Retinal pigment epithelial cell (primary cell): Measurements from ENCODE around the gene LRRC14B.

Experiments
- DNase-seq: peaks from one replicate; pipeline ENCODE4 v3.0.0-alpha.2; 2010; ENCODE audit warnings: low read depth
- H3K4me3 ChIP-seq: 2 replicates; pipeline ENCODE4 v1.5.1; 2011; ENCODE audit warnings: mild to moderate bottlenecking, low read length, control low read depth, moderate library complexity
- TF ChIP-seq, protein P1 (sequence below): conservative IDR thresholded peaks from 2 replicates; pipeline ENCODE4 v1.5.1; 2011; ENCODE audit warnings: low read depth, low read length, control low read depth, inconsistent platforms

Gene LRRC14B

DNA sequence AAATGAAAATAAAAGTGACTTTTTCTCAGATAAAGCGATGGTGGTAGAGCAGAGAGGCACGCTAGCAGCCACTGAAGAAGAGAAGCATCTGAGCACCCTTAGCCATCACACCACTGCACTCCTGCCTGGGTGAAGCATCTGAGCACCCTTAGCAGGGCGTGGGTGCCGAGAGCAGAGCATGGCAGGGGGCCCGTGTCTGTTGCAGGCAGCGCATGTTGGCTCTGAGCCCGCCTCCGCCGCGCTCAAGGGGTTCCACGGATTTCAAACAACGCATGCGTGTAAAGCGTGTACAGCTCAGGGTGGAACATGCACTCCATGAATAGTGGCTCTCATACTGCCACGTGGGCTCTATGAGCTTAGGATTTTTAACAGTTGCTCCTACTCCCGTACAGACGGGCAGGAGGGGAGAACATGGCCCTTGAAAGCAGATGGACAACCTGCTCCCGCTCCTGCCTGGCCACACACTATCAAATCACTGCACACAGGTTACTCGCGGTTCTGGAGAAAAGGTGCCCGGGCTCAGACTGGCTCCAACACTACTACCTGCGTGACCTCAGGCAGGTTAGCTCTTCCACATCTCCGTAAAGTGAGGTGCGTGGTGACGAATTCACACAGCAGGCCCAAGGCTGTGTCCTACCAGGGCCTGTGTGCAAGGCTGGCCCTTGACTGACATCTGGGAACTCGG lies 12.1 kb downstream of the LRRC14B start:
- TF ChIP-seq, protein P1, sequence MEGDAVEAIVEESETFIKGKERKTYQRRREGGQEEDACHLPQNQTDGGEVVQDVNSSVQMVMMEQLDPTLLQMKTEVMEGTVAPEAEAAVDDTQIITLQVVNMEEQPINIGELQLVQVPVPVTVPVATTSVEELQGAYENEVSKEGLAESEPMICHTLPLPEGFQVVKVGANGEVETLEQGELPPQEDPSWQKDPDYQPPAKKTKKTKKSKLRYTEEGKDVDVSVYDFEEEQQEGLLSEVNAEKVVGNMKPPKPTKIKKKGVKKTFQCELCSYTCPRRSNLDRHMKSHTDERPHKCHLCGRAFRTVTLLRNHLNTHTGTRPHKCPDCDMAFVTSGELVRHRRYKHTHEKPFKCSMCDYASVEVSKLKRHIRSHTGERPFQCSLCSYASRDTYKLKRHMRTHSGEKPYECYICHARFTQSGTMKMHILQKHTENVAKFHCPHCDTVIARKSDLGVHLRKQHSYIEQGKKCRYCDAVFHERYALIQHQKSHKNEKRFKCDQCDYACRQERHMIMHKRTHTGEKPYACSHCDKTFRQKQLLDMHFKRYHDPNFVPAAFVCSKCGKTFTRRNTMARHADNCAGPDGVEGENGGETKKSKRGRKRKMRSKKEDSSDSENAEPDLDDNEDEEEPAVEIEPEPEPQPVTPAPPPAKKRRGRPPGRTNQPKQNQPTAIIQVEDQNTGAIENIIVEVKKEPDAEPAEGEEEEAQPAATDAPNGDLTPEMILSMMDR = no peak
- no peak for DNase-seq
- H3K4me3 ChIP-seq = no peak overlapping the region

DNA sequence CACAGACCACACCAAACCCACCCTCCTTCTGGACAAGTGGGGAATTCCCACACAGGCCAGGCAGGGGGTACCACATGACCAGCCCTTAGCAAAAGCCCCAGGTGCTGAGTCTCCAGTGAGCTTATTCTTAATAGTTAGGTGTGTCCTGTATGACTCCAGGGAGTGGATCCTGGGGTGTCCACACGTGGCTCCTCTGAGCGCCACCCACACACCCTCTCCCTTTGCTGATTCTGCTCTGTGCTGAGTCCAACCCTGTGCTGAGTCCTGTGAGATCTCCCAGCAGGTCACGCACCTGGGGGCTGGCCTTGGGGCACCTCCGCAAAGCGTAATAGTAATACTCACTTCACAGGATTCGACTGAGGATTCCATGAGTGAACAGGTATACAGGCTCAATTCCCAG lies 12.7 kb downstream of the LRRC14B start:
- H3K4me3 ChIP-seq = no peak overlapping the region
- TF ChIP-seq, protein P1 = no peak
- no peak for DNase-seq

- TF ChIP-seq, protein P1 = no peak
- DNase-seq = no peak
- H3K4me3 ChIP-seq = no peak overlapping the region
Observed at GRCh38 chr5:204462-204861, 13.2 kb downstream of the LRRC14B start.

DNA sequence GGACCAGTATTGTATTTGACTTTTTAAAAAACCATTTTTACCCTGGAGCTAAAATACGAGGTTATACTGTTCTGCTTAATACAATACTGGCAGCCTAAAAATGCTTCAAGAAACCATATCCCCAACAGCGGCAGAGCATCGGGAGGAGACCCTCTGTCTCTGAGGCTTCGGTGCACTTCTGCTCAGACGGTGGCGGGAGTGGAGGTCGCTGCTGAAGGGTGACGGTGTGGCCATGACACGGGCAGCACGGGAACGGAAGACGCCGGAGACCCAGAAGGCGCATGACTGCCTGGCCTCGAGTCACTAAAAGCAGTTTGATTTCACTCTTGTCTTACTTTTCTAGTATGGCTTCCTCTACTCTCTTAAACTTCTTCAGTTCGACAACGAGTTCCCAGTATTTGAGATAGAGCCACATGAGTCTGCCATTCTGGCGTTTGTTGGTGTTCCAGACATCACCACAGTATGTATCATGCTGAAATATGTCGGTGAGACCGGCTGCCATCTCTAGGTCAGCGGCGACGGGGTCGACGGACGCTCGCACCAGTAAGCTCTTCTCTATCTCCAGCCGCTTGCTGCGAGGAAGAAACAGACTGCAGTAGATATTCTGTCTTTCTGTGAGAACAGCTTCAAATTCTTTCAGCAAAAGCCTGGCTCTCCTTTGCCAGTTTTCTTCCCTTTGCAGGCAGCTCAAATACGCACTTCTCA lies 13.8 kb downstream of the LRRC14B start:
- TF ChIP-seq, protein P1 = no peak
- no peak for DNase-seq
- H3K4me3 ChIP-seq = no peak overlapping the region

DNA sequence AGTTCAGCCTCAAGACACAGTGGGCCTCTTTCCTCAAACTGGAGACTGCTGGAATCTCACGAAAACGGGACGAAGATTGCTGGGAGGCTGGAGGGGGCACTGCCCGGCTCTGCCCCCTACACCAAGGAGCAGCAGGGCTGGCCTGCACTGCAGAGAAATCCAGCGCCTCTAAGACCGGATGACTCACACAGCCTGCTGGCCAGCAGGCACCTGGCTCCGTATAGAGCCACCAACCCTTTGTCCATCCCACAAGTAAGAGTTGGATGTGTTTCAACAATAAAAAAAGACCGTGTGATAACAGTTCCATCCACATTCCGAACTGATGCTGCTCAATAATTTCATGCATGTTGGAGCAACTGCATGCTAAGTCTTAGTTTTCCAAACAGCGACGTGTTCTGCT lies 15.1 kb downstream of the LRRC14B start:
- DNase-seq = peak; percentile 29
- TF ChIP-seq, protein P1 = no peak
- no peak overlapping the region for H3K4me3 ChIP-seq

DNA sequence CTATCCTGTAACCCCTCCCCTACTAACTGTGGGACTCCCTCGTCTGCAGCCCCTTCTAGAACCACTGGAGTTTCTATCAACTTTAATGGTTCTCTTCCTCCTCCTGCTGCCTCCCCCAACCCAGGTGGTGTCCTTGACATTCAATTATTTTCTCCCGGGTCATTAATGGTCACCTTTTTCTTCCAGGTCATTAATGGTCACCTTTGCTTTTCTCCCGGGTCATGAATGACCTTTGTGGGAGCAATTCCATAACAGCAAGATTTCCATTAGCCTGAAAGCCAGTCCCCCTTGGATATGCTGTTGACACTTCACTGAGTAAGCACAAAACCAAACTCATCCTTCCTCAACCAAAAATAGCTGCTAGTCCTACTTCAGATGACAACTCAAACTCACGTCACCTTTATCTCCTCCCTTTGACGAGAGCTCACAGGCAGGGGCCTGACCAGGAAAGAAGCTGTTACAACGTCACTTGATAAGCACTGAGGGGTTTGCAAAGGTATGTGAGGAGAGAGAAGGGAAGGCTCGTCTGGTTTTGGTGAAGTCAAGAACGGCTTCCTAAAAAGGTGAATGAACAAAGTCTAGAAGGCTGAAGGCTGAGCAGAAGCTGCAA lies 15.7 kb downstream of the LRRC14B start:
- no peak for DNase-seq
- H3K4me3 ChIP-seq = no peak overlapping the region
- TF ChIP-seq, protein P1 = no peak

DNA sequence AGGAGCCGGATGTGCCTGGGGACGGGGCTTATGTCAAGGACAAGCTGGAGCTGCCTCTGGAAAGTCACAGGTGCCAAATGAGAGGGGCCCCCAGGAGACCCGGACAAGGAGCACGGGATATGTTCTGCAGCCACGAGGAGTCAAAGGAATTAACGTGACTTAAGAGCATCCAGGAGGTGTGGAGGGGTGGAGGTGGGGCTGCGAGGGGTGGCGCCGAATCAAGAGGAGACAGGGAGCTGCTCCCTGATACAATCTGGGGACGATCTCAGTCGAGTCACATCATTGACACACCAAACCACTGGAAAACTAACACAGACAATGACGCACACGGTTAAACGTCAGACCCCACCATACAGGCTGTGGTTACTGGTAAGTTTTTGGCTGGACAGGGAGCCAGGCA lies 16.3 kb downstream of the LRRC14B start:
- no peak overlapping the region for H3K4me3 ChIP-seq
- TF ChIP-seq, protein P1 = no peak
- DNase-seq = no peak
